ENCODE data around the gene RNU5B-1. TPM values are rescaled to one million over a fixed set of nuclear protein-coding genes. Genes with fewer than 3 reads are reported as not detected.

Gene RNU5B-1
- total and polyA plus RNA-seq, 2 of the 8 experiments (the other 6 are each of a cell fraction or from before 2014, with no cell fraction given), result not detected

DNA sequence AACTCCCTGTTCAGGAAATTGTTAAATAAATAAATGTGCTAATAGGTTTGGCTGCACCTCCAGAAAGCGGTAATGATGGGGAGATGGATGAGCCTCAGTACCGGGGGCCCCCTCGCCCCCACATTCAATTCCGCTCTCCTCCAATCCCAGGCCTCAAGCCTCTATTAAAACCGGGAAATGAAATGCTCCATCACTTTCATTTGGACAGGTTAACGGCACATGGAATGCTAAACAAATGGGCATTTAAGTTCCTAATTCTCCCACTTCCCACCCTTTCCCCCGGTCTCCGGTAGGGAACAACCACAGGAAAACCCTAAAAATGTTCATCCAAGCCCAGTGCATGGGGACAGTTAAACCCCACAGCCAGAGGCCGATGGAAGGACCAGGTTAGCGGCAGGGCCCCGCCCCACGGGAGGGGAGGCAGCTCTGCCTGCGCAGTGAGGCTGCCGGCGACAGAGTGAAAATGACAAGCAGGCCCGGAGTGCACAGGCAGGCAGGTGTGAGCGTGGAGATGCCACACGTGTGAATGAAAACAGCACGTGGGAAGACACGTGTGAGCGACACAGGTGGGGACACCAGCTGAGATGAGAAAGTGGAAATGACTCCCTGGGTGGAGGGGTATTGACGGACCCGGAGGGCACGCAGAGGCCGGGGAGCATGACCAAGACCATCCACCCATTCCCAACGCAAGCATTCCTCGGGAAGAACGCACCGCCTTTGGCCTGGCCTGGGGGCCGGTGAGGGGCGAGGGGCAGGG lies 28.1 kb downstream of the RNU5B-1 start (continued):
- TF ChIP-seq, protein P1, sequence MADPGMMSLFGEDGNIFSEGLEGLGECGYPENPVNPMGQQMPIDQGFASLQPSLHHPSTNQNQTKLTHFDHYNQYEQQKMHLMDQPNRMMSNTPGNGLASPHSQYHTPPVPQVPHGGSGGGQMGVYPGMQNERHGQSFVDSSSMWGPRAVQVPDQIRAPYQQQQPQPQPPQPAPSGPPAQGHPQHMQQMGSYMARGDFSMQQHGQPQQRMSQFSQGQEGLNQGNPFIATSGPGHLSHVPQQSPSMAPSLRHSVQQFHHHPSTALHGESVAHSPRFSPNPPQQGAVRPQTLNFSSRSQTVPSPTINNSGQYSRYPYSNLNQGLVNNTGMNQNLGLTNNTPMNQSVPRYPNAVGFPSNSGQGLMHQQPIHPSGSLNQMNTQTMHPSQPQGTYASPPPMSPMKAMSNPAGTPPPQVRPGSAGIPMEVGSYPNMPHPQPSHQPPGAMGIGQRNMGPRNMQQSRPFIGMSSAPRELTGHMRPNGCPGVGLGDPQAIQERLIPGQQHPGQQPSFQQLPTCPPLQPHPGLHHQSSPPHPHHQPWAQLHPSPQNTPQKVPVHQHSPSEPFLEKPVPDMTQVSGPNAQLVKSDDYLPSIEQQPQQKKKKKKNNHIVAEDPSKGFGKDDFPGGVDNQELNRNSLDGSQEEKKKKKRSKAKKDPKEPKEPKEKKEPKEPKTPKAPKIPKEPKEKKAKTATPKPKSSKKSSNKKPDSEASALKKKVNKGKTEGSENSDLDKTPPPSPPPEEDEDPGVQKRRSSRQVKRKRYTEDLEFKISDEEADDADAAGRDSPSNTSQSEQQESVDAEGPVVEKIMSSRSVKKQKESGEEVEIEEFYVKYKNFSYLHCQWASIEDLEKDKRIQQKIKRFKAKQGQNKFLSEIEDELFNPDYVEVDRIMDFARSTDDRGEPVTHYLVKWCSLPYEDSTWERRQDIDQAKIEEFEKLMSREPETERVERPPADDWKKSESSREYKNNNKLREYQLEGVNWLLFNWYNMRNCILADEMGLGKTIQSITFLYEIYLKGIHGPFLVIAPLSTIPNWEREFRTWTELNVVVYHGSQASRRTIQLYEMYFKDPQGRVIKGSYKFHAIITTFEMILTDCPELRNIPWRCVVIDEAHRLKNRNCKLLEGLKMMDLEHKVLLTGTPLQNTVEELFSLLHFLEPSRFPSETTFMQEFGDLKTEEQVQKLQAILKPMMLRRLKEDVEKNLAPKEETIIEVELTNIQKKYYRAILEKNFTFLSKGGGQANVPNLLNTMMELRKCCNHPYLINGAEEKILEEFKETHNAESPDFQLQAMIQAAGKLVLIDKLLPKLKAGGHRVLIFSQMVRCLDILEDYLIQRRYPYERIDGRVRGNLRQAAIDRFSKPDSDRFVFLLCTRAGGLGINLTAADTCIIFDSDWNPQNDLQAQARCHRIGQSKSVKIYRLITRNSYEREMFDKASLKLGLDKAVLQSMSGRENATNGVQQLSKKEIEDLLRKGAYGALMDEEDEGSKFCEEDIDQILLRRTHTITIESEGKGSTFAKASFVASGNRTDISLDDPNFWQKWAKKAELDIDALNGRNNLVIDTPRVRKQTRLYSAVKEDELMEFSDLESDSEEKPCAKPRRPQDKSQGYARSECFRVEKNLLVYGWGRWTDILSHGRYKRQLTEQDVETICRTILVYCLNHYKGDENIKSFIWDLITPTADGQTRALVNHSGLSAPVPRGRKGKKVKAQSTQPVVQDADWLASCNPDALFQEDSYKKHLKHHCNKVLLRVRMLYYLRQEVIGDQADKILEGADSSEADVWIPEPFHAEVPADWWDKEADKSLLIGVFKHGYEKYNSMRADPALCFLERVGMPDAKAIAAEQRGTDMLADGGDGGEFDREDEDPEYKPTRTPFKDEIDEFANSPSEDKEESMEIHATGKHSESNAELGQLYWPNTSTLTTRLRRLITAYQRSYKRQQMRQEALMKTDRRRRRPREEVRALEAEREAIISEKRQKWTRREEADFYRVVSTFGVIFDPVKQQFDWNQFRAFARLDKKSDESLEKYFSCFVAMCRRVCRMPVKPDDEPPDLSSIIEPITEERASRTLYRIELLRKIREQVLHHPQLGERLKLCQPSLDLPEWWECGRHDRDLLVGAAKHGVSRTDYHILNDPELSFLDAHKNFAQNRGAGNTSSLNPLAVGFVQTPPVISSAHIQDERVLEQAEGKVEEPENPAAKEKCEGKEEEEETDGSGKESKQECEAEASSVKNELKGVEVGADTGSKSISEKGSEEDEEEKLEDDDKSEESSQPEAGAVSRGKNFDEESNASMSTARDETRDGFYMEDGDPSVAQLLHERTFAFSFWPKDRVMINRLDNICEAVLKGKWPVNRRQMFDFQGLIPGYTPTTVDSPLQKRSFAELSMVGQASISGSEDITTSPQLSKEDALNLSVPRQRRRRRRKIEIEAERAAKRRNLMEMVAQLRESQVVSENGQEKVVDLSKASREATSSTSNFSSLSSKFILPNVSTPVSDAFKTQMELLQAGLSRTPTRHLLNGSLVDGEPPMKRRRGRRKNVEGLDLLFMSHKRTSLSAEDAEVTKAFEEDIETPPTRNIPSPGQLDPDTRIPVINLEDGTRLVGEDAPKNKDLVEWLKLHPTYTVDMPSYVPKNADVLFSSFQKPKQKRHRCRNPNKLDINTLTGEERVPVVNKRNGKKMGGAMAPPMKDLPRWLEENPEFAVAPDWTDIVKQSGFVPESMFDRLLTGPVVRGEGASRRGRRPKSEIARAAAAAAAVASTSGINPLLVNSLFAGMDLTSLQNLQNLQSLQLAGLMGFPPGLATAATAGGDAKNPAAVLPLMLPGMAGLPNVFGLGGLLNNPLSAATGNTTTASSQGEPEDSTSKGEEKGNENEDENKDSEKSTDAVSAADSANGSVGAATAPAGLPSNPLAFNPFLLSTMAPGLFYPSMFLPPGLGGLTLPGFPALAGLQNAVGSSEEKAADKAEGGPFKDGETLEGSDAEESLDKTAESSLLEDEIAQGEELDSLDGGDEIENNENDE (IDR thresholded peaks at IDR 0.05; ENCODE audit: insufficient replicate concordance, low read length), result no peak
- TF ChIP-seq ZNF274 (IDR thresholded peaks at IDR 0.05; ENCODE audit: borderline replicate concordance, extremely low read depth, low read length) (no peak), CTBP2 (IDR thresholded peaks at IDR 0.05; ENCODE audit: borderline replicate concordance, insufficient read depth, insufficient read length, low read length) (no peak), CEBPB (IDR thresholded peaks at IDR 0.05; ENCODE audit: low read depth, low read length) (no peak), TAF1 (IDR thresholded peaks at IDR 0.05; ENCODE audit: low read depth, low read length) (no peak), JUND (IDR thresholded peaks at IDR 0.05; ENCODE audit: low read length) (no peak), CHD2 (IDR thresholded peaks at IDR 0.05; ENCODE audit: low read length) (no peak), RAD21 (IDR thresholded peaks at IDR 0.05 in 1 of 2, conservative IDR thresholded peaks at IDR 0.05 in 1 of 2; ENCODE audit: low read depth in 2 of 2, low read length in 2 of 2) (no peak)
- TF ChIP-seq, protein P2, sequence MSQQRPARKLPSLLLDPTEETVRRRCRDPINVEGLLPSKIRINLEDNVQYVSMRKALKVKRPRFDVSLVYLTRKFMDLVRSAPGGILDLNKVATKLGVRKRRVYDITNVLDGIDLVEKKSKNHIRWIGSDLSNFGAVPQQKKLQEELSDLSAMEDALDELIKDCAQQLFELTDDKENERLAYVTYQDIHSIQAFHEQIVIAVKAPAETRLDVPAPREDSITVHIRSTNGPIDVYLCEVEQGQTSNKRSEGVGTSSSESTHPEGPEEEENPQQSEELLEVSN (IDR thresholded peaks at IDR 0.05), result no peak
